Measurements from ENCODE around the gene CORO2B.

Gene CORO2B

GRCh38 chr15:68637767-68638404 is 59.1 kb downstream of the CORO2B start:
- in situ Hi-C loops (cut with HindIII; ENCODE audit: low sequenced_read_pairs), result no loop called here
- no peak for DNase-seq (ENCODE audit: low read depth)
- TF ChIP-seq CTCF (IDR thresholded peaks at IDR 0.05; ENCODE audit: low read depth, low read length, missing control alignments), result no peak
- no peak overlapping the region for H3K4me3 ChIP-seq (ENCODE audit: low read depth, low read length)

GRCh38 chr15:68638953-68639515 is 60.2 kb downstream of the CORO2B start:
- TF ChIP-seq CTCF (IDR thresholded peaks at IDR 0.05; ENCODE audit: low read depth, low read length, missing control alignments), result no peak
- in situ Hi-C loops (cut with HindIII; ENCODE audit: low sequenced_read_pairs), result no loop called here
- peak; percentile 40 for DNase-seq (ENCODE audit: low read depth)
- H3K4me3 ChIP-seq (ENCODE audit: low read depth, low read length), result no peak overlapping the region

GRCh38 chr15:68639926-68640600 is 61.3 kb downstream of the CORO2B start:
- in situ Hi-C loops (cut with HindIII; ENCODE audit: low sequenced_read_pairs), result no loop called here
- DNase-seq (ENCODE audit: low read depth), result no peak
- no peak for TF ChIP-seq CTCF (IDR thresholded peaks at IDR 0.05; ENCODE audit: low read depth, low read length, missing control alignments)
- H3K4me3 ChIP-seq (ENCODE audit: low read depth, low read length), result no peak overlapping the region

DNA sequence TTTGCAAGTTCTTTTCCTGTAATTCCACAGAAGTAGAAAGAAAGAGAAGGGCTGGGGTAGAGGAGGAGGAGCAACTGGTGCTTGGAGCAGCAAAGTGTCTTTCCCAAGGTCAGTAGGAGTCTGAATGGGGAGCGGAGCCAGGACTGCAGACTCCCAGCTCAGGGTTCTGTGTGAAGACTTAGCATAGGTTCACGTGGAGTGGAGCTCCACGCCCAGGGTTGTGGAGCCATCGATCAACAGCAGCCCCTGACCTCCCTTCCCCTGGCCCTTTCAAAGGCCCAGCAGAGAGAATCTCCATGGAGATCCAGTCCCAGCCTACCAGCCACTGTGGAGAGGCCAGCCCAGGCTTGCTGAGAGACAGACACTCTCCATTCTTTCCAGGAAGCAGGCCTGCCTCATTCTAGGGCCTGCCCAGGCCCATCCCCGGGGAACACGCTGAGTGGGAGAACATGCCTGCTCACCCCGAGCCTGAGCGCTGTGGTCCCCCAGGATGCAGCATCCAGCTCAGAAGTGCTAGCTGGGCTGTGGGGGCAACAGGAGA is 62.1 kb downstream of the CORO2B start:
- no peak for TF ChIP-seq CTCF (IDR thresholded peaks at IDR 0.05; ENCODE audit: low read depth, low read length, missing control alignments)
- DNase-seq (ENCODE audit: low read depth), result no peak
- no peak overlapping the region for H3K4me3 ChIP-seq (ENCODE audit: low read depth, low read length)
- in situ Hi-C loops (cut with HindIII; ENCODE audit: low sequenced_read_pairs), result no loop called here

GRCh38 chr15:68641376-68641775 is 62.6 kb downstream of the CORO2B start:
- no peak for DNase-seq (ENCODE audit: low read depth)
- in situ Hi-C loops (cut with HindIII; ENCODE audit: low sequenced_read_pairs), result no loop called here
- TF ChIP-seq CTCF (IDR thresholded peaks at IDR 0.05; ENCODE audit: low read depth, low read length, missing control alignments), result no peak
- H3K4me3 ChIP-seq (ENCODE audit: low read depth, low read length), result no peak overlapping the region

GRCh38 chr15:68642491-68642845 is 63.7 kb downstream of the CORO2B start:
- no peak overlapping the region for H3K4me3 ChIP-seq (ENCODE audit: low read depth, low read length)
- DNase-seq (ENCODE audit: low read depth), result no peak
- no peak for TF ChIP-seq CTCF (IDR thresholded peaks at IDR 0.05; ENCODE audit: low read depth, low read length, missing control alignments)
- in situ Hi-C loops (cut with HindIII; ENCODE audit: low sequenced_read_pairs), result no loop called here

All from astrocyte of the cerebellum (primary cell).